NOMO-1 treated with DMSO at 0.1 percent for 48 hours (cell line): ENCODE data around the gene DNAJC4.

ENCODE experiments used
- DNase-seq: peaks from one replicate; lab custom pipeline; 2025; ENCODE audit not compliant: unreplicated experiment; lab: John Stamatoyannopoulos, UW

The DNAJC4 gene

DNA sequence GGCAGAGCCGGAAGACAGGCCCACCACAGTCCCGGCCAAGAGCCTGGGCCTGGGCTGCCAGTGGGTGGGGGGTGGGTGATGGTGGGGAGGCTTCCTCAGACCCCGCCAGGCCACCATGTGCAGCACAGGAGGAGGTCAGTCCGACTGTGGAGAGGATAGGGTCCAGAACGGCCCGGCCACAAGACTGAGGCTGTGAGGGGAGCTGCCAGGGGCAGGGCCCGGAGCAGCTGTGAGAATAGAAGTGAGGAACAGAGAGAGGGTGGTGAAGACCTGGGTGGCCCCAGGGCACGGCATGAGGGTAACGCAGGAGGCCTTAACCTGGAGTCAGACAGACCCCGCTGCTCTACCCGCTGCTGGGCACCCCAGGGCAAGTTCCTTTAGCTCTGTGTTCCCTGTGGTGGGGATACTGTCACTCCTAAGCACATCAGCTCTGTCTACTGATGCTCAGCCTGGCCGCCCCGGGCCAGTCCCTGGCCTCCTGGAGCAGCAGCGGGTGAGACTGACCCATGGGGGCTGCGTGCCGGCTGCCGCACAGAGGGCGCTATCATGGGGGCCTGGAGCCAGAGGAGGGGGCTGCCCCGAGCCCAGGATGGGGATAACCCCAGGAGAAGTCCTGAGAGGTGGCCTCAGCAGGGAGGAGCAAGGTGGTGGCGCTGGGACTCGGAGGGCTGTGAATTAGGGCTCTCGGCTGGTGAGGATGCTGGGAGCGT, 22.1 kb upstream of the DNAJC4 start:
- DNase-seq: no peak

DNA sequence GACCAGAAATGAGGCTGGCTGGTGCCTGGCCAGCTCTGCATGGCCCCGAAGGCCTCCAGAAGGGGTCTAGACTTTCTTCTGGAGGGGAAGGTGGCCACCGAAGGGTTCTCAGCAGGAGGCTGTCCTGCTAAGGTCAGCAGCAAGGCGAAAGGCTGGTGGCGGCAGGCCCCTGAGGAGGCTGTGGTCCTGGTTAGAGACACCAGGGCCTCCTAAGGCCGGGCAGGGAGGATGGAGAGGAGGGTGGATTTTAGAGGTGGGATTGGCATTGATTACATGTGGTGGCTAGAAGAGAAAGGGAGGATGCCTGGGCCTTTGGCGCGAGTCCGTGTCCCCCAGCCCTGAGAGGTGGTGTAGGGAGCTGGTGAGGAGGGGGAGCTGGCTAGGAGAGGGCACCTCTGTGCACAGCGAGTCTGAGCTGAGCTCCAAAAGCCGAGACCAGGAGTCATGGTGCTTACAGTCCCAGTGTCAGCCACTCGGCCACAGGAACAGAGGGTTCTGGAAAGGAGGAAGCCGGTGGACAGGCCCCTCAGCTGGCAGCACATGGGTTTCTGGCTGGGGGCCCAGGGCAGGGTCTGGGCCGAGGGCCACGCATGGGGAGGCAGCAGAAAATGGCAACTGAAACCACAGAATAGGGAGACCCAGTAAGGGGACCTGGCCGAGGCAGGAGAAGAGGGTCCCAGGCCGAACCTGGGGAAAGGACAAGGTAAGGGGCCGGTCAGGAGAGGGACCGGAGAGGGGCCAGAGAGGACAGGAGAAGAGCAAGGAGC, 21.4 kb upstream of the DNAJC4 start:
- no peak for DNase-seq

DNA sequence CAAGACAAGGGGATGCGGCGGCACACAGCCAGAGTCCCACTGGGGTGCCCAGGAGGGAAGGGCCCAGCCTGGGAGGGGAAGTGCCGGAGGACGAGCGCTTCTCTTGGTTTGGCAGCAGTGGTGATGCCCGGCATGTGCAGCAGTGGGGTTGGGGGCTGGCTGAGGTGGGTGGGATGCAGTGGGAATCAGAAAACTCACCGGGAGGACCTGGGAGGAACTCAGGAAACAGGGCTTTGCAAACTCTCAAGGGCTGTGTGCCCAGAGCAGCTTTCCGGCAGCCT, 20.8 kb upstream of the DNAJC4 start:
- no peak for DNase-seq

DNA sequence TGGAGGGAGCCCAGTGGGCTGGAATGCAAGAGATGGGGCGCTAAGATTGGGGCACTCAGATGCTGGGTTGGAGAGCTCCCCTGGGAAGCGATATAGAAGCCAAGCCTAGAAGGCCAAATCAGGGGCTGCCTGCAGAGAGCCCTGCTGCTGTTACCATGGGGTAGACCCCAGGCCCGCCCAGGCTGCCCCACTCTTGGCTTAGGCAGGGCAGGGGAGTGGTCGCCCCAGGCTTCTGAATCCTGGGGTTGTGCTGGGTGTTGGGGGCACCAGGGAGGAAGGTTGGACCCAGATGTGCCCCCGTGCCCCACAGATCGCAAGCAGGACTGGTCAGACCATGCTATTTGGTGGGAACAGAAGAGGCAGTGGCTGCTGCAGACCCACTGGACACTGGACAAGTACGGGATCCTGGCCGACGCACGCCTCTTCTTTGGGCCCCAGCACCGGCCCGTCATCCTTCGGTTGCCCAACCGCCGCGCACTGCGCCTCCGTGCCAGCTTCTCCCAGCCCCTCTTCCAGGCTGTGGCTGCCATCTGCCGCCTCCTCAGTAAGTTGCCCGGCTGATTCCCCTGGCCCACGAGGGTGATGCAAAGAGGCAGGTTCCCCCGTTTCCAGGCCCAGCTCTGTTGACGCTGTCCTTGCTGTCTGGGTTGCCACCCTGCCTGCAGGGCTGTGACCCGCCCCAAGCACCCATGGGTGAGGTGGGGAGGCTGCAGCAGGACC, 19.9 kb upstream of the DNAJC4 start:
- DNase-seq: no peak

DNA sequence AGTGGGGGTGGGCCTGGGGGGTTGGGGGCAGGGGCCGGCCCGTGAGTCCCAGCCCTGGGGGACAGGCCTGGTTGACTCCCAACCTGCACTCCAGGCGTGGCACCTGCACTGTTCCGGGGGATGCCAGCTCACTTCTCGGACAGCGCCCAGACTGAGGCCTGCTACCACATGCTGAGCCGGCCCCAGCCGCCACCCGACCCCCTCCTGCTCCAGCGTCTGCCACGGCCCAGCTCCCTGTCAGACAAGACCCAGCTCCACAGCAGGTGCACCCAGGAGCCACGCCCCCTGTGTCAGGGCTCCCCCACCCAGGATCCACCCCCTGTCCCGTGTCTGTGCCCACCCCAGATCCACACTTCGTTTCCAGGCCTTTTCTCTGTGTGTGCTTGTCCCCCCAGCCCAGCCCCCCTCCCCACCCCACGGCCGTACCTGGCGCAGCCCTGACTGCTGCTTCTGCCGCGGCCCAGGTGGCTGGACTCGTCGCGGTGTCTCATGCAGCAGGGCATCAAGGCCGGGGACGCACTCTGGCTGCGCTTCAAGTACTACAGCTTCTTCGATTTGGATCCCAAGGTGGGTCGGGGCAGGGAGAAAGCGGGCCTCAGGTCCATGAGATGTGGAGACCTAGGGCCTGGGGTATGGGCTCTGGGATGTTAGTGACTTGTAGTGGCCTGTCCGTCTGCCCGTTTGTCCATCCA, 19.0 kb upstream of the DNAJC4 start:
- no peak for DNase-seq

DNA sequence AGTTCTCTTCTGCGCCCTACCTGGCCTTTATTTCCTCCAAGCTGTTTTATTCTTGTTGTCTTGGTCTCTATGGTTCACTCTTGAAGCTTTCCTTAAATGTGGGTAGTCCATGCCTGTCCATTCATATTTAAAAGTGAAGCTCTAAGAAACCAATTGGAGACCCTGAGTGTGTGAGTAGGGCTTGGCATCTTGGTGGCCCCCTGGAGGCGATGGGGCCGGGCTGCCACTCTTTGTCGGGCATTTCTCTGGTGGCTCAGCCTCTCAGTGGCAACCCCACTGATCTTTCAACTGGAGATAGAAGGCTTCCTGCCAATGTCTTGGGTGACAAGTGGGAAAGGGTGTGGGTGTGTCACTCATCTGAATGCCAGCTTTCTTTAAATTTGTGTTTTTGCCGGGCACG, 13.5 kb upstream of the DNAJC4 start:
- no peak for DNase-seq

DNA sequence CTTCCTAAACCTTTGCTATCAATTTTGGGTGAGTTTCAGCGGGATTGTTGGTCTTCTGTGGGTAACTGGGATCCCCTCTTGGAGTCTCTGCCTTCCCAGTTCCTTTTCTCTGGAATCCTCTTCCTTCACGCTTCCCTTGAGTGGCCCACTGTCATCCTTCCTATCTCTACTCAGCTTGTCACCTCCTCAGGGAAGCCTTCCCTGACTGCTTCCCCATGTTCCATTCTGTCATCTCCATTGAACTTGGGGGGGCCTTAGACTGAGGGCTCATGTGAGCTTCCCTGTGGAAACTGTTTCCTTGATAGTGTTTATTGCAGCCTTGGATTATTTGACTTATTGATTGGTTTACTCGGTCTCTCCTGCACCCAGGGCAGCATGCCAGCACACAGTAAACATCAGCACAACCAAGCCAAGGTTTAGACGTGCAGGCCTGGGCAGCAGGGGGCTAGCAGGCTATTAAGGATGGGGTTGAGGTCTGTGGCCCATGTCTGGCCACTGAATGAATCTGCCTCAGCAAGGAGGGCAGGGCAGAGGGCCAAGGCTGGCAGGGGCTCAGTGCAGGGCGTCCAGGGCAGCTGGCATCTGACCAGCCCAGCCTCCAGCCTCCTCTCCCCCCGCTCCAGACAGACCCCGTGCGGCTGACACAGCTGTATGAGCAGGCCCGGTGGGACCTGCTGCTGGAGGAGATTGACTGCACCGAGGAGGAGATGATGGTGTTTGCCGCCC, 11.6 kb upstream of the DNAJC4 start:
- no peak for DNase-seq

DNA sequence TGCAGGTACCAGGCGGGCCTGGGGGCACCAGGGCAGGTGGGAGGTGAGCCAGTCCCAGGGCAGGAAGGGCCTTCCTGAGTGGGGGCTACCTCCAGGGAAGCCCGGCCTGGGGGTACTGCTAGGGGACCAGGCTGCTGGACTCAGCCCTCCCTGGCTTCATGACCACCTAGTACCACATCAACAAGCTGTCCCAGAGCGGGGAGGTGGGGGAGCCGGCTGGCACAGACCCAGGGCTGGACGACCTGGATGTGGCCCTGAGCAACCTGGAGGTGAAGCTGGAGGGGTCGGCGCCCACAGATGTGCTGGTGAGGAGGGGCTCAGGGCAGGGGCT, 11.0 kb upstream of the DNAJC4 start:
- DNase-seq: no peak

DNA sequence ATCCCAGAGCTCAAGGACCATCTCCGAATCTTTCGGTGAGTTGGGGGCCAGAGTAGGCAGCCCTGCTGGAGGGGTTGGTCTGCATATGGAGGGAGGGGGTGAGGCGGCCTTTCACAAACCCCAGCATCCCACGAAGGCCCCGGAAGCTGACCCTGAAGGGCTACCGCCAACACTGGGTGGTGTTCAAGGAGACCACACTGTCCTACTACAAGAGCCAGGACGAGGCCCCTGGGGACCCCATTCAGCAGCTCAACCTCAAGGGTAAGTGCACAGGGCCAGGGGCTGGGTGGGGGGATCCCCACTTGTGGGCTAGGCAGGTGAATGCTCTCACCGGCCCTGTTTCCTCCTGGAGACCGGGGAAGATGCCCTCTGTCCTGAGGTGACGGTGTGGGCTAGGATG, 10.6 kb upstream of the DNAJC4 start:
- no peak for DNase-seq

DNA sequence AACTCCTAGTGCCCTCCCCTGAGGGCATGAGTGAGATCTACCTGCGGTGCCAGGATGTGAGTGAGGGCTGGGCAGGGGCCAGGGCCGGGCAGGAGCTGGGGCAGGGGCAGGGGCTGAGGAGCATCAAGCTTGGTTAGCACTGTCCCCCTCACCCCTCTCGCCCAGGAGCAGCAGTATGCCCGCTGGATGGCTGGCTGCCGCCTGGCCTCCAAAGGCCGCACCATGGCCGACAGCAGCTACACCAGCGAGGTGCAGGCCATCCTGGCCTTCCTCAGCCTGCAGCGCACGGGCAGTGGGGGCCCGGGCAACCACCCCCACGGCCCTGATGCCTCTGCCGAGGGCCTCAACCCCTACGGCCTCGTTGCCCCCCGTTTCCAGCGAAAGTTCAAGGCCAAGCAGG, 10.1 kb upstream of the DNAJC4 start:
- DNase-seq: no peak

DNA sequence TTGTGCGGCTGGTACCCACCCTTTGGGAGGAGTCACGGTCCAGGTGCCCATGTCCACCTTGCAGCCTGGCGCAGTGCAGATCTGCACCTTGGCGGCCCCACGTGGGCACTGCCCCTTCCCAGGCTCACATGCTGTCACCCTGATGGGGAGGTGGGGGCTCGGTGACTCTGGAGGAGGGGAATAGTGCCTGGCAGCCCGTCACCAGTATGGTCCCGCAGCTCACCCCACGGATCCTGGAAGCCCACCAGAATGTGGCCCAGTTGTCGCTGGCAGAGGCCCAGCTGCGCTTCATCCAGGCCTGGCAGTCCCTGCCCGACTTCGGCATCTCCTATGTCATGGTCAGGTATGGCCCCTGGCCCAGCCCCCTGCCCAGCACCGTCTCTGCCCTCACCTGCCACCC, 9.6 kb upstream of the DNAJC4 start:
- DNase-seq: no peak

DNA sequence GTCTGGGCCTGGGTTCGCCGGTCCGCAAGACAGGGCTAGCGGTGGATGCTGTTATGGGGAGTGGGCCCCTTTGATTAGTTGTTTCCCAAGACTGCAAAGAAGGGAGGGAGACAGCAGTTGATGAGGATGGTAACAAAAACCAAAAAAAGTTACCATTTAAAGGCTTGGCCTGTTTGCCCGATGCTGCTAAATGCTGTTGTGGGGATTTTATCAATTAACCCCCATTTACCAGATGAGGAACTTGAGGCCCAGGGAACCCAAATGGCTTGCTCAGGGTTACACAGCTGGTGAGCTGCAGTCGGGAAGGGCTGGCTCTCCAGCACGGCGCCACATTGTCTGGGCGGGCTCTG, 7.7 kb upstream of the DNAJC4 start:
- DNase-seq: no peak

DNA sequence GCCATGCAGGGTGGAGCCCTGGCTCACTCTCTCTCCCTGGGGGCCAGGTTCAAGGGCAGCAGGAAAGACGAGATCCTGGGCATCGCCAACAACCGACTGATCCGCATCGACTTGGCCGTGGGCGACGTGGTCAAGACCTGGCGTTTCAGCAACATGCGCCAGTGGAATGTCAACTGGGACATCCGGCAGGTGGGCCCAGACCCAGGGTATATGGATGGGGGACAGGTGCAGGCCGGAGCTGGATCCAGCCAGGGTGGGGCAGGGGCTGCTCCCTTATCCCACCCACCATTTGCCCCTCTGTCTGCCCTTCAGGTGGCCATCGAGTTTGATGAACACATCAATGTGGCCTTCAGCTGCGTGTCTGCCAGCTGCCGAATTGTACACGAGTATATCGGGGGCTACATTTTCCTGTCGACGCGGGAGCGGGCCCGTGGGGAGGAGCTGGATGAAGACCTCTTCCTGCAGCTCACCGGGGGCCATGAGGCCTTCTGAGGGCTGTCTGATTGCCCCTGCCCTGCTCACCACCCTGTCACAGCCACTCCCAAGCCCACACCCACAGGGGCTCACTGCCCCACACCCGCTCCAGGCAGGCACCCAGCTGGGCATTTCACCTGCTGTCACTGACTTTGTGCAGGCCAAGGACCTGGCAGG, 7.2 kb upstream of the DNAJC4 start:
- no peak for DNase-seq

DNA sequence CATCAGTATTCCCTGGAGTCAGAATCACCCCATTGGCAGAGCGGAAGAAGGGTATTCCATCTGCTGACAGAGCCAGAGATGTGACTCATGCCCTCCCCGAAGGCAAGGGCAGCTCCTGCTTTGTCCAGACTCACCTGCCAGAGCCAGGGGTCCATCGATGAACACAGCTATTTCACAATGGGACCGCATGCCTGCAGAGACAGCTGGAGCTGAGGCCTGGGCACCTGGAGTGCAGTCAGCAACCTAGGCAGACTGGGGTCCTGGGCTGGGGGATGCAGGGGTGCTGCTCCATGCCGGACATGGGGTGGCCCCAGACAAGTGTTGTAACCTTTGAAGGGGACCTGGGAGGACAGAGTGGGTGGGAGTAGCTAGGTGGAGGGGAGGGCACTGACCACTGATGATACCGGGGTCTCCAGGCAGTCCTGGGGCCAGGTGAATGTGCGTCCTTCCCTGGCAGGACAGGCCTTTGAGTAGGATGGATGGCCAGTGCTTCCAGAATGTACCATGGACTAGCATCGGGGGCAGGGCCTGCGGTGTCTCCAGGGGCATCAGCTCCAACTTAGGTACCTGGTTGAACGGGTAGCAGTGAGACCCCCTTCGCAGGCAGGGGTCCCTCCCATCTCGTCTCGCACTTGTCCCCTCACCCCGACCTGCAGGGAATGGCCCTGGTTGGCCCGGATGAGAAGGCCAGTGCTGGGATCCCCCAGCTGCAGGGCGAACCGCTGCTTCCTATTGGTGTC, 6.0 kb upstream of the DNAJC4 start:
- DNase-seq: no peak

DNA sequence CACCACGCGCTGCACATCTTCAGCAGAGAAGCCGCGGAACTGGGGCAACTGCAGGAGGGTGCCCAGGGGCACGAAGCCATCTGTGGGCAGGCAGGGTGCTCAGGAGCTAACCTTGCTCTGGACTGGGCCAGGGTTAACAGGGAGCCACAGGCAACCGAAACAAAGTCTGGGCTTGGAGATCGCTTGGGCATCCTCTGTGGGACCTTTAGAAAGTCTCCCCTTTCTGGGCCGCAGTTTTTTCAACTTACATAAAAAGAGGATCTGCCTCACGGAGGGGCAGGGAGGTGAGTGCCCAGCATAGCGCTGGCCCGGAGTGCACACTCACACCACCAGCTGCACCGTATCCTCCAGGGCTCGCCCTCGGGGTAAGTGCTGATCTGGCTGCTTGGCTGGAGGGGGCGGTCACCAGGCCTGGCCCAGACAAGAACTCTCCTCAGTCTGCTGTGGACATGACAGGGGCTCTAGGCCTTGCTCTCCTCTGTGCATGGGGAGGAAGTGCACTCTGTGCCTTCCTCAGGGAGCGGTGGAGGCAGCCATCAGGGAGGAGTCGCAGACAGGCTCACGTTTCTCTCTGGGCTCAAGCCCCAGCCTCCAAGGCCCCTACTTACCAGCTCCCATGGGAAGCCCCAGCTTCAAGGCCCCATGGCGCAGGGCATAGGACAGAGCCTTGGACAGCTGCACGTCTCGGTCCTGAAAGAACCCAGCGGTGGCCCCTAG, 5.3 kb upstream of the DNAJC4 start:
- no peak for DNase-seq

DNA sequence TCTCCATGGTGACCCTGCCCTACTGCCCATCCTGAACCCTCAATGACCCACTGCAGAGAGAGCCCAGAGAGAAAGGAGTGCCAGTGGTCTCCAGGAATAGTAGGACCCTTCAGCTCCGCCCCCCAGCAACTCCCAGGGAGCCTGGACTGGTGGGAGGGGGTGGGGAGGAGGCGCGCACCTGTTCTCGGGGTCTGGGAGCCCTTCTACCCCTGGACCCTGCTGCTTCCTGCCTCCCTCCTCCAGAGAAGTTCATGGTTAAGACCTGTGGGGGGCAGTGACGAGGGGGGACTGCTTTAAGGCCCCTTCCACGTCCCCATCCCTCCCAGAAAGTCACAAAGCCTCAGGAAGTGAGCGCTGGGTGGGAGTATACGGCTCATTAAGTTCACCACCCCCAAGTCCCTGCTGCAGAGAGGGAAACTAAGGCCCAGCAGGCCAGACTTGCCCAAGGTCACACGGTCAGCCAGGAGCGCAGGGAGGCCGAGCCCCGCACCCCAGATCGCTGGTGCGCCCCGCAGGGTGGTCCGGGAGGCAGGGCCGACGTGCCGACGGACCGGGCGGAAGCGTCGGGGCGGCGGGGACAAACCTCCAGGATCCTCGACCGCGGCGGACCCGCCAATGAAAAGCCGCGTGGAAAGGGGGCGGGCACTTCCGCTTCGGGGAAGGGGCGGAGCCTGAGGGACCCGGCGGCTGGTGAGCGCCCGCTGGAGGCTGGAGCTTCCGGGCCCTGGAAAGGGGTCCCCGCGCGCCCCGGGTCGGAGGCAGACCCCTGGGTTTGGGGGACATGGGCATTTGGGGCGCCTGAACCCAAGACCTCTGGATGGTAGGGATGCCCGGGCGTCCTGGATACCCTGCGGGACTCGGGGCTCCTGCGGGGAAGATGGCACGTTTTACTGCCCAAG, 4.5 kb upstream of the DNAJC4 start, which contains the start of the genes NUDT22 and TRPT1:
Gene NUDT22, plus strand, starts transcription at position 667 of the 899 bp plus-strand sequence. CDS start 379 bp downstream, outside the sequence.
Gene TRPT1, minus strand, starts transcription at position 579 of the 899 bp plus-strand sequence. Its CDS starts 326 bp downstream, at position 253.
- DNase-seq: peak; percentile 80

DNA sequence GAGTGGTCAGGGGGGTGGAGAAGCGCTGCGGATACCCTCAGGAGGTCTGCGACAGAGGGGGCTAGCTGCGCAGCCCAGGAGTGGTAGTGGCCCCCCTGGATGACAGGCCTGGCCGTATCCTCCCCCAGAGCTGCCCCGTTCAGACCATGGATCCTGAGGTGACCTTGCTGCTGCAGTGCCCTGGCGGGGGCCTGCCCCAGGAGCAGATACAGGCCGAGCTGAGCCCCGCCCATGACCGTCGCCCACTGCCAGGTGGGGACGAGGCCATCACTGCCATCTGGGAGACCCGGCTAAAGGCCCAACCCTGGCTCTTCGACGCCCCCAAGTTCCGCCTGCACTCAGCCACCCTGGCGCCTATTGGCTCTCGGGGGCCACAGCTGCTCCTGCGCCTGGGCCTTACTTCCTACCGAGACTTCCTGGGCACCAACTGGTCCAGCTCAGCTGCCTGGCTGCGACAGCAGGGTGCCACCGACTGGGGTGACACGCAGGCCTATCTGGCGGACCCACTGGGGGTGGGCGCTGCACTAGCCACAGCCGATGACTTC, 3.8 kb upstream of the DNAJC4 start:
- DNase-seq: peak; percentile 48

DNA sequence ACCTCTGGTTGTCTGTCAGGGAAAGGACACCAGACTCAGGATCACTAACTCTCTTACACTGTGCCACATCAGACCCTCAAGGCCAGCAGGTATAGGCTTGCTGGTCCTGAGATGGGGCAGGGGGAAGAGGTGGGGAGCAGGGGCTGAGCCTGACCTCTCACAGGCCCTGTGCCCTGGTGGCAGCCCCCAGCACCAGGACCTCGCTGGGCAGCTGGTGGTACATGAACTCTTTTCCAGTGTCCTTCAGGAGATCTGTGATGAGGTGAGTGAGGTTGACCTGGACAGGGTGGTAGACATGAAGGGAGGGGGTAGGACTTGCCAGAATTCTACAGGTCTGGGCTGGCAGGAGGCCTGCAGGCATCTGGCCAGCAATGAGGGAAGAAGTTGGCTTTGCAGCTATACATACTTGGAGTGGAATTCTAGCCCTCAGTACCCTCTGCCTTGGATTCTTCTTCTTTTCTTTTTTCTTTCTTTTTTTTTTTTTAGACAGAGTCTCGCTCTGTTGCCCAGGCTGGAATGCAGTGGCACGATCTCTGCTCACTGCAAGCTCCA, 2.9 kb upstream of the DNAJC4 start:
- no peak for DNase-seq
